Subcutaneous abdominal adipose tissue (tissue), 5 donors: ENCODE measurements around the gene VDR.

Experiments used
- H3K27ac ChIP-seq: one replicate; pipeline ENCODE4 v1.7.0; 2013; ENCODE audit warnings: low read depth, mild to moderate bottlenecking, inconsistent platforms, low read length, moderate library complexity
- H3K27me3 ChIP-seq, 5 donors: one replicate each; pipeline ENCODE4 v1.7.0; 2013; ENCODE audit warnings: low read length in 5 of 5, inconsistent platforms in 1 of 5; ENCODE audit not compliant: control insufficient read depth in 5 of 5, insufficient read depth in 4 of 5
- H3K36me3 ChIP-seq, 5 donors: one replicate each; pipeline ENCODE4 v1.7.0; 2013; ENCODE audit warnings: low read length in 5 of 5; ENCODE audit not compliant: control insufficient read depth in 5 of 5, insufficient read depth in 5 of 5
- H3K4me1 ChIP-seq, 5 donors: one replicate each; pipeline ENCODE4 v1.7.0; 2013; ENCODE audit warnings: low read length in 5 of 5, mild to moderate bottlenecking in 3 of 5, moderate library complexity in 1 of 5; ENCODE audit not compliant: control insufficient read depth in 5 of 5, insufficient read depth in 5 of 5
- H3K4me3 ChIP-seq, 5 donors: one replicate each; pipeline ENCODE4 v1.7.0; 2013; ENCODE audit warnings: low read length in 5 of 5, low read depth in 1 of 5
- H3K9ac ChIP-seq, 5 donors: one replicate each; pipeline ENCODE4 v1.7.0; 2013; ENCODE audit warnings: low read length in 5 of 5, mild to moderate bottlenecking in 4 of 5, moderate library complexity in 3 of 5
- H3K9me3 ChIP-seq, 5 donors: one replicate each; pipeline ENCODE4 v1.7.0; 2013; ENCODE audit warnings: low read length in 5 of 5; ENCODE audit not compliant: control insufficient read depth in 5 of 5
- donor health status: healthy.
- donor health status: healthy.
- donor health status: healthy.
- donor health status: healthy.
- donor health status: healthy.

The VDR gene

GRCh38 chr12:47877081-47877480, 27.7 kb downstream of the VDR start:
- no peak overlapping the region for H3K9ac ChIP-seq
- no peak overlapping the region for H3K4me3 ChIP-seq
- no peak overlapping the region for H3K27ac ChIP-seq
- no peaks in the 10 kb centered on the region for H3K4me1 ChIP-seq
- peaks cover 0 to 10% (median 3%) of the 10 kb centered on the region in 5 donors for H3K27me3 ChIP-seq
- no peaks in the 10 kb centered on the region for H3K9me3 ChIP-seq
- H3K36me3 ChIP-seq, result no peaks in the 10 kb centered on the region

- peaks cover 0 to 6% (median 0%) of the 10 kb centered on the region in 5 donors for H3K27me3 ChIP-seq
- H3K9me3 ChIP-seq, result no peaks in the 10 kb centered on the region
- no peak overlapping the region for H3K27ac ChIP-seq
- no peaks in the 10 kb centered on the region for H3K4me1 ChIP-seq
- H3K9ac ChIP-seq, result no peak overlapping the region
- H3K4me3 ChIP-seq, result no peak overlapping the region
- no peaks in the 10 kb centered on the region for H3K36me3 ChIP-seq
Measured at GRCh38 chr12:47876440-47876960, 28.3 kb downstream of the VDR start.

GRCh38 chr12:47875746-47876439, 28.9 kb downstream of the VDR start:
- Histone ChIP-seq H3K36me3 (no peaks in the 10 kb centered on the region), H3K27me3 (peaks cover 0 to 6% (median 0%) of the 10 kb centered on the region in 5 donors), H3K9ac (no peak overlapping the region), H3K9me3 (no peaks in the 10 kb centered on the region), H3K27ac (no peak overlapping the region), H3K4me3 (no peak overlapping the region), H3K4me1 (peaks cover 0 to 1% (median under 1%) of the 10 kb centered on the region in 5 donors)

DNA sequence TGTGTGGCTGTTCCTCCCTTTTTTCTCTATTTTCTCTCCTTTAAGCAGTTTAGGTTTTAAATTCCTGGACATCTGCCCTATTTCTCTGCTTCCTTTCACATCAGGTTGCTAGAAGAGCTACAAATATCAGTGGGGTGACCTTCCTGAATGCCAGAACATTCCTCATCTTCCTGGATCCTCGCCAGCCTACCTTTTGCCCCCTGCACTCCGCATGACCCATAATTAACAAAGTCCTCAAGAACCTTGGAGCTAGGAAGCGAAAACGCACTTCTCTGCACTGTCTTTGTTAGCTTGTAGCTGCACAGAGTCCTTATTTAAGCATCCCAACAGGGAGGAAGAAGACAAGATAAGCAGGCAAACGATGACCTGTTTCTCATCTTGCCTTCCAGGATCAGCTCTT, 30.5 kb downstream of the VDR start:
- no peak overlapping the region for H3K27ac ChIP-seq
- H3K4me3 ChIP-seq, result no peak overlapping the region
- H3K36me3 ChIP-seq, result no peaks in the 10 kb centered on the region

DNA sequence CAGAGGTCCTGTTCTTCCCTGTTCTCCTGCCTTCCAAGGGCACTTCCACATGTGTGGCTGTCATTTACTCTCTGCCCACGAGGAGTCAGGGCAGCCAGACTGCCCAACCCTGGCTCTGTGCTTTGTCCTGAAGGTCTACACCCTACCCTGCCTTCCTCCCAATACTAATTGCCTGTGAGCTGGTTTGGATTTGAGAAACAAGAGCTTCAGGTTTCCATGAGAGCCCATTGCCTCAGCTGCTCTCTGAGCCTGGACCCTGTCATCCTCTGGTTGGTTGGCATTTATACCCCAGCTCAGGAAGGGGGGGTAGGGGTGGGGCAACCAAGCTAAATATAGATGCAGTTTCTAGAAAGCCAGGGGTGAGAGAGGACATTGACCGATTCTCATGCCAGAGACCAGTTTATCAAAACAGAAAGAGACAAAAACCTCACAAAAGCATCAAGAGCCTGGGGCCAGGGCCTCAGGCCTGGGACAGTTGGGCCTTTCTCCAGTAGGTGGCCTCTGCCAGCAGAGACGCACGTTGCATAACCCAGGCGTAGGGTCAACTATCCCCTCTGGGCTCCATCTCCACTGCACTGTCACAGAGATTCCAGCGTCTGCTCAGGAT, 34.5 kb downstream of the VDR start:
- Histone ChIP-seq H3K4me3 (no peak overlapping the region), H3K27me3 (peaks cover 0 to 2% (median 0%) of the 10 kb centered on the region in 5 donors), H3K9me3 (no peaks in the 10 kb centered on the region), H3K9ac (peak overlapping the region in 3 of 5 donors; percentile 2 to 36 (median 21)), H3K36me3 (no peaks in the 10 kb centered on the region), H3K27ac (no peak overlapping the region), H3K4me1 (peaks cover 0 to 16% (median 6%) of the 10 kb centered on the region in 5 donors)

More for the DNA sequence above, 30.5 kb downstream of the VDR start:
- peaks cover 0 to 13% (median 6%) of the 10 kb centered on the region in 5 donors for H3K4me1 ChIP-seq
- peaks cover 0 to 6% (median 0%) of the 10 kb centered on the region in 5 donors for H3K27me3 ChIP-seq
- no peak overlapping the region for H3K9ac ChIP-seq
- no peaks in the 10 kb centered on the region for H3K9me3 ChIP-seq

DNA sequence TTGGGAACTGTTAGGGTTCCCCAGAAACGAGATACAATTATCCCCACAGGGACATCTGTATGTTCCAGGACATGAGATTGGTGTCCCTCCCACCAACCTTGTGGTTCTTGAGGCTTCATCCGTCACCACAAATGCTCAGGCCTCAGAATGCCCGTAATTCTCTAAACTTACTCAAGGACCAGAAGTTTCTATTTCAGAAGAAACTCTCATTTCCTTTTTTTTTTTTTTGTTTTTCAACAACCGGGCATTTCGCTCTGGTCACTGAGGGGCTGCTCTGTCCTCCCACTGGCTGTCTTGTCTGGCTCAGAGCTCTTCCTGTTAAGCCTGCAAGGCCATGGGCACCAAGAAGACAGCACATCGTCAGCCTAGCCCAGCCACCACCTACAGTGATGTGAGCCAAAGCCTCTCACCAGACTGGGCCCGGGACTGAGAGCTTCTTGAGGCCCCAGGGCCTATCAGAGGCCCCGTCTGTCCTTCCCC, 36.2 kb downstream of the VDR start:
- Histone ChIP-seq H3K4me1 (peaks cover 0 to 16% (median 6%) of the 10 kb centered on the region in 5 donors), H3K36me3 (no peaks in the 10 kb centered on the region), H3K27me3 (no peaks in the 10 kb centered on the region), H3K27ac (no peak overlapping the region), H3K4me3 (no peak overlapping the region), H3K9ac (no peak overlapping the region), H3K9me3 (no peaks in the 10 kb centered on the region)

GRCh38 chr12:47868041-47868440, 36.8 kb downstream of the VDR start:
- H3K9me3 ChIP-seq, result no peaks in the 10 kb centered on the region
- peaks cover 0 to 16% (median 6%) of the 10 kb centered on the region in 5 donors for H3K4me1 ChIP-seq
- no peaks in the 10 kb centered on the region for H3K36me3 ChIP-seq
- no peak overlapping the region for H3K9ac ChIP-seq
- no peak overlapping the region for H3K4me3 ChIP-seq
- no peaks in the 10 kb centered on the region for H3K27me3 ChIP-seq
- no peak overlapping the region for H3K27ac ChIP-seq

GRCh38 chr12:47867495-47867941, 37.3 kb downstream of the VDR start:
- Histone ChIP-seq H3K27me3 (no peaks in the 10 kb centered on the region), H3K9ac (no peak overlapping the region), H3K9me3 (no peaks in the 10 kb centered on the region), H3K4me1 (peaks cover 0 to 16% (median 6%) of the 10 kb centered on the region in 5 donors), H3K27ac (no peak overlapping the region), H3K4me3 (no peak overlapping the region), H3K36me3 (no peaks in the 10 kb centered on the region)

DNA sequence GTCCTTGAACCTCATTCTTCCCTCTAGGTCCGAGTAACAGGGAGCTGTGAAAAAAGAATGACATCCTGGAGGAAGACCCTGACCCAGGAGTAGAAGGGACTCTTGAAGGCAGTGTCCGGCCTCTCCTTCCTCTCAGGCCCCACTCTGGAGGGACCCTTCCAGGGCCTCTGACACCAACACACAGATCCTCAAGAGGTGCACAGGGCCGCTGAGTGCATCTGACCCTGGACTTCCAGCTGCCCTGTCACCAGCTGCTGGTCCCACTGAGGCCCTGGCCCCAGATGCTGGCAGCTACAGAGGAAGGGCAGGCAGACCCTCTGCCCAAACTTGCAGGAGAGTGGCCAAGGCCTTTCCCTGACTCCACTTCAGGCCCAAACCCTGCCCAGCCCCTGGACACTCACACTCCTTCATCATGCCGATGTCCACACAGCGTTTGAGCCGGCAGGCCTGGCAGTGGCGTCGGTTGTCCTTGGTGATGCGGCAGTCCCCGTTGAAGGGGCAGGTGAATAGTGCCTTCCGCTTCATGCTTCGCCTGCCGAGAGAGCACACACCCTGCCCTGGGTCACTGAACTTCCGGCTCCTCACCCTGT, 40.1 kb downstream of the VDR start:
- Histone ChIP-seq H3K9me3 (no peaks in the 10 kb centered on the region), H3K36me3 (no peaks in the 10 kb centered on the region), H3K4me3 (no peak overlapping the region), H3K4me1 (peaks cover 0 to 5% (median 0%) of the 10 kb centered on the region in 5 donors), H3K9ac (no peak overlapping the region), H3K27me3 (no peaks in the 10 kb centered on the region), H3K27ac (no peak overlapping the region)

GRCh38 chr12:47863985-47864384, 40.8 kb downstream of the VDR start:
- Histone ChIP-seq H3K9me3 (no peaks in the 10 kb centered on the region), H3K9ac (no peak overlapping the region), H3K27me3 (no peaks in the 10 kb centered on the region), H3K27ac (no peak overlapping the region), H3K36me3 (no peaks in the 10 kb centered on the region), H3K4me1 (peaks cover 0 to 5% (median 0%) of the 10 kb centered on the region in 5 donors), H3K4me3 (no peak overlapping the region)
